HG03558 (cell line): Measurements from ENCODE around the gene OVOL1.
"Not testable (repeated sequence)": the region's sequence is repeated elsewhere in the genome, so short reads cannot be mapped to it uniquely, and the experiment has no call there.

Experiments
- ATAC-seq: cut with Tn5 transposase; IDR thresholded peaks from one replicate; pipeline ENCODE4 v1.9.1; 2021; ENCODE audit warnings: moderate number of reproducible peaks; ENCODE audit not compliant: unreplicated experiment; ENCODE audit errors: extremely low read depth

Gene OVOL1

DNA sequence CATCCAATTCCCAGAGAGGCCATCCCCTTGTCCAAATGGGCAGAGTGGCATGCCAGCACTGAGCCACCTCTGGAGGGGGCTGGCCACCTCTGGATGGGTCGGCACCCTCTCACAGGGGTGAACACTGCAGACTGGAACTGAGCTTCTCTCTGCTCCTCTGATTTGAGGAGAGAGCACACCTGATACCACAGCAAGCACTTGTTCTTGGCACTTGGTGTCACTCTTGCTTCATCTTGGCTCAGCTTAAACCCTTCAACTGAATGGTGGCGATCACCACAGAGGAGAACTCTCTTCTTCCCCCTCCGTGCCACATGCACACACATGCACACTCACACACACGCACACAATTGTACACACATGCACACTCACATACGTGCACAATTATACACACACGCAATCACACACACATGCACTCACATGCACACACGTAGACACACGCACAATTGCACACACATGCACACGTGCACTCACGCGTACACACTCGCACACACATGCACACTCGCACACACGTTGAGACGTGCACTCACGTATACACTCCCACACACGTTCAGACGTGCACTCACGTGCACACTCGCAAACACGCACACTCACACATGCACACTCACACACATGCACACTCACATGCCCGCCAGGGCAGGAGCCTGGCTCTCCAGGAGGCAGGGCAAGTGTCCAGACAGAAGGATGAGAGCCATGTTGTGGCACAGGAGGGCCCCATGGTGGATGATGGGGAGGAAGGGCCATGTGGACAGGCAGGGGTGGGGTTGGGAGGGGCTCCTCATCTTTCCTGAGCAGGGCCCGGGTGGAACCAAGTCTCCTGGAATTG, 23.4 kb downstream of the OVOL1 start:
- ATAC-seq: no peak

DNA sequence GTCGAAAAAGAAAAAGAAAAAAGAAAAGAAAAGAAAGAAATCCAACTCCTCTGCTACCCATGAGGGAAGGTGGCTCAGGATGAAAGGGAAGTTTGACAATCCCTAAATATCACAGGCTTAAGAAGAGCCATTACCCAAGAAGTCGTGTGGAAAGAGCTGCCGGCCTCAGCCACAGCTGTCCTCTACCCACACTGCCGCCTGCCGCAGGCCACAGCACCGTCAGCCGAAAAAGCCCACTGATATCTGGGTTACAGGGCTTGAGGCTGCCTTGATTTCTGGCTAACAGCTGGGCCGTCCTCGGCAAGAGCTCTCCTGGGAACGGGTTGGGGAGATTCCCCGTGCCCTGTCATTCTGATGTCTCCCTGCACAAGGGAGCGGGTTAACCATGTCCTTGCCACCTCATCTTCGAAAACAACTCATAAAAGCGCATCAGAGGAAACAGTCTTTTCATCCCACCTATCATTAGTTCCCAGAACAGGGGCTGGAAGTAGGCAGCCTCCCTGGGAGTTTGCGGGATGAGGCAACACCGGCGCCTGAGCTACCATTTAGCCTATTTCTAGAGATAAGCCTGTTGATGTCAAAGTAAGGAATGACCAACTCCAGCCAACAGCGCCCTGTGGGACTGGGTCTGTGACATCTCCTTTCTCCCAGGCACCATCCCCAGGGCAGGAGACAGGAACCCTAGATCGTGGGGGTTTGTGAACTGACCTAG, 25.1 kb downstream of the OVOL1 start:
- ATAC-seq: no peak

DNA sequence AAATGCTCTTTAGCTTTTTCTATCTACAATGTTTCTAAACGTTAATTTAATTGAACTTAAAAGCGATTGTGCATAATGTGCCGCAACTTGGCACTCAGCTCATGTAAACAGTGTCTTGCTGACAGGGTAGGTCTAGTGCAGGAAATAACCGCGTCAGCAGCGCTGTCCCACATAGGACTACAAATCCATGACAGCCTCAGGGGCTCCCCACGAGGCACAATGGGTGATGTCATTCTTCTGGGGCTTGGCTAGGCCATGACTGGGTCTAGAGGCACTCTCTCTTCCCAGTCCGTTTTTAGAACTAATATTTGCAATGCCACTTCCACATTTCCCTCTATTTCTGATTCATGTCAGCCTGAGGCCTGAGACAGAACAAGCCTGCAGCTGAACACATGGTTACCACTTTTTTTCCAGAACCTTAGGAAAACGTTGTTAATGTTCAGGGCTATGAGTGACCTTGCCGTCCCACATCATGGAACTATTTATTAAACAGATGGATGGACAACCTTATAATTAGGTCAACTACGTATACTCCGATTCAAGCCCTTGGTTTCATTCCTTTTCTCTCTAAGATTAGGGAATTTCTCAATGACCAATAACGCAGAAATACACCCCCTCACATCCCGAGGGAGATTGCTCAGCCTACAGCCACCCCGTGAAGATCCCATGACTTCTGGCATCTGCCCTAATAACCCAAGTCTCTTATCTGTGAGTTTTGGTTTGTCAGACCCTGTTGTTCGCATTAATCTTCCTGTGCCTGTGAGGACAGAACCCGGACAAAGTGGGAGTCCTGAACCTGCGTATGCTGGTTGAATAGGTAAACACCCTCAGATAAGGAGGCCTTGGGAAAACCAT, 27.5 kb downstream of the OVOL1 start:
- no peak for ATAC-seq

DNA sequence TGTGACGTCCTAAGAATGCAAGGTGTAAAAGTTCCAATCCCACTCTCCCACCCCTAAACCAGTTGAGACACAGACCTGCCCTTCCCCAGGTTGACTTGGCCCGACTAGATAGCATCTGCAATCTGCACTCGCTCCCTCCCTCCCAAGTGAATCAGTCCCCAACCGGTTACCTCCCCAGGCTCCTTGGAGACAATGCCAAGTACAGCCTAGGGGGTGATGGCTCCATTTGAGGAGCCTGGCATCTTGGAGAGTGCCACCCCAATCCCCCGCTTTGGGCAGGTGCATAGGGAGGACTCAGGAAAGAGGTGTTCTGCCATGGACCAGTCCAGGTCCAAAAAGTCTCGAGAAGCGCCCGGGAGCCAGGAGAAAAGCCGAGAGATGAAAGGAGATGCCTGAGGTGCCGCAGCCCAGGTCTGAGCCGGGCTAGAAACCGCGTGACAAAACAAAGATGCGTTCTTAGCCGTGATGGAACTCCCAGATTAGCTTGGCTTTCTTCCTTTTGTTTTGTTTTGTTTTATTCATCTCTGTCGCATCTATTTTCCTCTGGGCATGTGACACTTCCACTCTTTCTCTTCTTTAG, 28.2 kb downstream of the OVOL1 start:
- ATAC-seq: no peak

DNA sequence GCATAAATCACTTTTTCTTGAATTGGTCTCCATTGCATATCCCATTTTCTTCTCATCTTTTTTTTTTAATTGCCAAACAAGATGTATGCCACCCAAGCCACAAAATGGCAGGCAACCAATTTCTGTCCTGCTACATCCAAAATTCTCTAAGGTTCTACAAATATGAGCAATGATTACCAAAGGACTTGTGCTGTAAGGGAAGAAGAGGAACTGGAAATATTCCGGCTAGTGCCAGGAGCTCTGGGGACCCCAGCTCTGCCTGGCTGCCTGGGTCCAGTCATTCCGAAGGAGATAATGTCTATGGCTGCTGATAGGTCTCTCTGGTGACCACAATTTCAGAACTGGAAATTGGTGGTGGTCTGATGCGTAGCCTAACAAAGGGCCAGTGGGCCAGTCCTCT, 29.8 kb downstream of the OVOL1 start:
- no peak for ATAC-seq

DNA sequence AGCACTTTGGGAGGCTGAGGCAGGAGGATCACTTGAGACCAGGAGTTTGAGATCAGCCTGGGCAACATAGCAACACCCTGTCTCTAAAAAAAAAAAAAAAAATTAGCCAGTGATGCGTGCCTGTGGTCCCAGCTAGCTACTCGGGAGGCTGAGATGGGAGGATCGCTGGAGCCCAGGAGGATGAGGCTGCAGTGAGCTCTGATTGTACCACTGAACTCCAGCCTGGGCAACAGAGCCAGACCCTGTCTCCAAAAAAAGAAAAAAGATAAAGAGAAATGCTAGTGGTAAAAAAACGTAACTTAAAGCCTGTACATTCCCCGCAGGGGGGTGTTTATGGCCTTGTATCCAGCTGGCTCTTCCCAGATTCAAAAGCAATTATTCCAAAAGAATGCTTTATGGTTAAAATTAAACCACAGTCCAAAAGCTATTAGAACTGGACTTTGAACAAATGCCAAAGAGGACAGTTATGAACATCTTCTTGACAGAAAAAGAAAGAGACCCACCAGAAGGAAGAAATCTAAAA, 30.5 kb downstream of the OVOL1 start:
- ATAC-seq: no peak

DNA sequence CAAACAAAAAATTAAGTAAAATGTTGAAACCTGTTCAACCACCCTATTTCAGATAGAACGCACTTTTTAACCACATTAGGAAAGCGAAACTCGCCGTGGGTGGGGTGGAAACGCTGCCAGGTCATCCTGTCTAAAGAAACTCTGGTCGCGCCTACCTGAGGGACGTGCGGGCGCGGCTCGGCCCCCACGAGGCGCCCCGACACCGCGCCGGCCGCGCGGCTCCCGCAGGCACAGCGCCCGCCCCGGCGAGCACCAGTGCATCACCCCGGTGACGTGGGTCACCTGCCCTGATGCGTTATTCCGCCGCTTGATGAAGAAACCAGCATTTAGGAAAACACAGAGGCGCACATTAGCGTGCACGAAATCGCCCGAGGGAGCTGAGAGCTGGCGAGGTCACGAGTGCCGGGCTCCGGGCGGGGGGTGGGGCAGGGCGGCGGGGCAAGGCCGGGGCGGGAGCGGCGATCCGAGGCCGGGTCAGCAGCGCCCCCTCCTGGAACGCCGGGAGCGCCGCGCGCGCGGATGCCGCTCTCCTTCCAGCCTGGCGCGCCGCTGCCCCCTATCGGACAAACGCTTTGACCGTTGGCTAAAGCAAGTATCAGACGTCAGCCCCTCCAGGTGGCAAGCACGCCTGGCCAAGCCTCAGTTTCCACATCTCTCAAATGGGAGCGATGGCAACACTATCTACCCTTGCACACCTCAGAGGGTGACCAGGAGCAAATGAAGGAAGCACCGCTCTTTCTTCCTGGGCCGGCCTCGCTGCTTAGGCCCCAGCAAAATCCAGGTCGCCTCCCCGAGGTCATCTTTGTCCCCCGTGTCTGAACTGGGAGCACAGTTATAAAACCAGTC, 31.2 kb downstream of the OVOL1 start:
- no peak for ATAC-seq

DNA sequence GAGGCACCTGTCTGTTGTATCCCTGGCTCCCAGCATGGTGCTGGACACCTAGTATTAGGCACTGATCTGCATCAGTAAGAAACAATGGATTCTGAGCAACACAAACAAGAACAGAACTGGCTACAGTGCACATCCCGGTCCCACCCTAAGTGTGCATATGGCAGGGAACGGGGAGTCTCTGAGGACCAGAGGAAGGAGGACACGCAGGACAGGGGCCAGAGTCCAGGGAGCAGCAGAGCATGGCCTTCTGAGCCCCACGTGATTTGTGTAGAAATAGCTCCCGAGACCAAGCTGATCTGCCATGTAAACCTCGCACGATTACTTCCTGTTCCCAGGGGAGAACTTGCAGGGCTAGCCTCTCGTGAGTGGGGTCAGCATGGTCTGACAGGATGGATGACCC, 34.2 kb downstream of the OVOL1 start:
- ATAC-seq: no peak

DNA sequence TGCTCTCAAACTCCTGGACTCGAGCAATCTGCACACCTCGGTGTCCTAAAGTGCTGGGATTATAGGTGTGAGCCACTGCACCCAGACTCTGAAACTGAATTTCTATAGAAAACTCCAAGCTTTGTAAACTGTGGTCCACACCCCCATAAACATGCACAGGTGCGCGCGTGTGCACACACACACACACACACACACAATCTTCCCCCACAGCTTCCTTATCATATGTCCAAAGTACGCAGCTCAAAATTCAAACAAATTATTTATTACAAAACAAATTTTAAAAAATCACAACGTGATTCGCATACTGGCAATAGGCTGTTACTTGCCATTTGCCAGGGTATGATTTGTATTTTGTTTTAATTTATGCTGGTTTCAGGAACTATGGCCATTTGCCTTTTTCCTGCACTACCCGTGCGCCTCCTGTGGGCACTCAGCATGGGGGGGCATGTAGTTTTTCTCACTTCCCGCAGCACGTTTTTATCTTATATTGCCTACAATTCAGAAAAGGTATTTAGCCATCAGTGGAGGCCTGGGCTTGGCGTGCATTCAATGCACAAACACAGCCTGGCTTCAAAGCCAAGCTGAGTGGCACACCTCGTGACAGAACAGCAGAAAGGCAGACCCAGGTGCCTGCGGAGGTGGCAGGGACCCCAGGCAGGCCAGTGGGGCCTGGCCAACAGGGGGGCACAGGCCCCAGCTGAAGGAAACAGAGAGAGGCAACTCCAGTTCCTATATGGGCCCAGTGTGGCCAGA, 36.1 kb downstream of the OVOL1 start:
- ATAC-seq: no peak

DNA sequence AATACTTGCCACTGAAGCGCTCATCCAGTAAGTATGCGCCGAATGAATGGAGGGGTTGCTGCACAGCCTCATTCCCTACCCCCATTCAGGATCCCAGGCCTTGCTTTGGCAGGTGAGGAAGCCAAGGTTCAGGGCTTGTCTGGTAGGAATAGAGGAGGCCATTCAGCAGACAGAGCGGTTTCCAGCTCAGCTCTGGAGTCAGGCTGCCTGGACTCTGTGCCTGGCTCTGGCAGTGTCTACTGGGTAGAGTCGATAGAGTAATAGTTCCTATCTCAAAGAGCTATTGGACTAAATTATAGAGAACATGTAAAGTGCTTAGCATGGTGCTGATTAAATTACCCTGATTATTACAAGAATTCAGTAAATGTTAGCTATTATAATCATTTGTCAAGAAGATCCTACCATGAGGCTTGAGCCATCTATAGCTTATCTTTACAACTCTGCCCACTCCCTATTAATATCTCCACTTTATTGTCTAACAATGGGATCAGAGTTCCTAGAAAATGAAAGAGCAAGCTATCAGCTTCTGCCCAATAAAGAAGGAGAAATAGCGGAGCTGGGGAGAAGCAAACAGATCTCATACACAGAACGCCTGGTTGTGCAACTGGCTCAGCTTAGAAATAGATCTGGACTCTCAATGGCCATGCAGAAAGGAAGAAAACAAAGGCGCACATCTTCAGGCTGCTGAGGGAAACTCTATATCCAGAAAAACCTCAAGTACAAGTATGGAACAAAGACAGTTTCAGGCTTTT, 40.3 kb downstream of the OVOL1 start:
- no peak for ATAC-seq

DNA sequence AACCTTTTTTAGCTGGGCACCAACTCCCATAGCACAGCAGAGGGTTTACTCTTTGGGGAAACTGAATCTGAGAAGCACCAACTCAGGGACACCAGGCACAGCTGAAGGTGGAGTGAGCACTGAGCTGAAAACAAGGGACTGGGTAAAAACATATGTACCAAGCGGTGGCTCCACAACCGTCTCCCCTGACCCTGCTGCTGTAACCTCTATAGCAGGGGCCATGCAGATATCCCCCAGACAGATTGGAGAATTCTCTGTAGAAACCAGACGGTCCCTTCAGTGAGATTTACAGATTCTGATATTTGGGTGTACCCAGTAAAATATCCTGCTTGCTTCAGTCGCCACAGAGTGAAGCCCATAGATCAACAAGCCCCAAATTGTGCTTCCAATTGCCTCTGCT, 42.6 kb downstream of the OVOL1 start:
- no peak for ATAC-seq

DNA sequence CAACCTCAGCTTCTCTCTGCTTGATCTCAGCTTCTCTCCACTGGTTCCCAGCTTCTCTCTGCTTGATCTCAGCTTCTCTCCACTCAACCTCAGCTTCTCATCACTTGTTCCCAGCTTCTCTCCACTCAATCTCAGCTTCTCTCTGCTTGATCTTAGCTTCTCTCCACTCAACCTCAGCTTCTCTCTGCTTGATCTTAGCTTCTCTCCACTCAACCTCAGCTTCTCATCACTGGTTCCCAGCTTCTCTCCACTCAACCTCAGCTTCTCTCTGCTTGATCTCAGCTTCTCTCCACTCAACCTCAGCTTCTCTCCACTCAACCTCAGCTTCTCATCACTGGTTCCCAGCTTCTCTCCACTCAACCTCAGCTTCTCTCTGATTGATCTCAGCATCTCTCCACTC, 45.4 kb downstream of the OVOL1 start:
- ATAC-seq: not testable (repeated sequence)

DNA sequence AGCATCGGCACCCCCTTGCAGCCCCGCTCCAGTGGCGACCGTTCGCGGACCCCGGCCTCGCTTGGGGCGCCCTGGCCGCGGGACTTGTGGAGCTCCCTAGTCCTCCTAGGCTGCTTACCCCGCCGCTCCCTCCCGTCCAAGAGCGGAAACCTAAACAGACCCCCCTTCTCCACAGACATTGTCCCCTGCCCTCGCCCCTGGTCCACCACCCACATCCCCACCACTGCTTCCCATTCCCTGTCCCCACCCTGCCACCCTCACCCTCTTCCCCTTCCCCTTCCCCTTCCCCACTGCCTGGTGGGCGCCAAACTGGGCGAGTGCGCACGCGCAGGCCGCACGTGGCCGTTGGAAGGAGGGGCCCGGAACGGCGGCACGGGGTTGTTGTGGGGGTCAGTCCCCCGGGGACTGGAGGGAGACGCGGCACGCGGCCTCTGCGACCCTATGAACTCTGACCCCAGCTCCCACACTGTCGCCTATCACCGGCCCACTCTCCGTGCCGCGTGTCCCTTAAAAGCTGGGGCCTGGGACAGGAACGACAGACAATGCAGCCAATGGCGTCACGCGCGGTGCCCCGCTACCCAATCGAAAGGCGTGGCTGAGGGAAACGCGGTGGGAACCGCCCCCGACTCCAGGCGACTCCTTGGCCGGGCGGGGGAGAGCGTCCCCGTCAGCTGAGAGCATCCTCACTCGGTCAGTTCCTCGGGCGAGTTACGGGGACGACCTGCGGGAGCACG, 46.6 kb downstream of the OVOL1 start, which contains the start of gene SNX32:
Gene SNX32, plus strand, starts transcription at position 667 of the 734 bp plus-strand sequence. CDS start 103 bp downstream, outside the sequence.
- peak; percentile 56 for ATAC-seq

DNA sequence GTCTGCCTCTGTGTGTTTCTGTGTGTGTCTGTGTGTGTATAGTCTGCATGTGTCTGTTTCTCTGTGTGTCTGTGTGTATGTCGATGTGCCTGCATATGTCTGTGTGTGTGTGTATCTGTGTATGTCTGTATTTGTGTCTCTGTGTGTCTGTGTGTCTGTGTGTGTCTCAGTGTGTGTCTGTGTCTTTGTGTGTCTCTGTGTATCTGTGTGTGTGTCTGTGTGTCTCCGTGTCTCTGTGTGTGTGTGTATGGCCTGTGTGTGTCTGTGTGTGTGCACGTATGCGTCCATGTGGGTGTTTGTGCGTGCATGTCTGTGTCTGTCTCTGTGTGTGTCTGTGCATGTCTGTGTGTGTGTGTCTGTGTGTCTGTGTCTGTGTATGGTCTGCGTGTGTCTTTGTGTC, 47.3 kb downstream of the OVOL1 start:
- ATAC-seq: no peak

DNA sequence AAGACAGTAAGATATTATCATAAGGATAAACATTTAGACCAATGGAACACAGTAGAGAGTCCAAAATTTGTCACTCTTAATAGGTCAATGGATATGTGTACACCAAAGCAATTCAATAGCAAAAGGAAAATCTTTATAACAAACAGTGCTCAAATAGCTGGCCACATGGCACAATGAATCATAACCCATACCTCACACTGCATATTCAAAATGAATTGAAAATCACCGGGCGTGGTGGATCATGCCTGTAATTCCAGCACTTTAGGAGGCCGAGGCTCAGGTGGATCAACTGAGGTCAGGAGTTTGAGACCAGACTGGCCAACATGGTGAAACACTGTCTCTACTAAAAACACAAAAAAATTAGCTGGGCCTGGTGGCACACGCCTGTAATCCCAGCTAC, 55.3 kb downstream of the OVOL1 start:
- ATAC-seq: no peak

DNA sequence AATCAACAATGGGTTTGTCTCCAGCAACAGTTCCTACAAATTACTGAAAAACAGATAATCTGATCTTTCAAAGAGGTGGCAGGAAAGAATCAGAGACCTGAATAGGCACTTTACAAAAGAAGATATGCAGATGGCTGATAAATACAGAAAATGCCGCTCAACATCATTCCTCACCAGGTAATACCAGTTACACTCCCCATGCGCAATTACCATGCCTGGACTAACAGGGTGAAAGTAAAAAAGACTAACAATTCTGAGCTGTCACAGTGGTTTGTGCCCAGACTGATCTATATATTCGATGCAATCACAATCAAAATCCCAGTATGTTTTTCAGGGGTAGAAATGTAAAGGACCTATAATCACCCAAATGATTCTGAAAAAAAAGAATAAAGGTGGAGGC, 56.9 kb downstream of the OVOL1 start:
- ATAC-seq: no peak

DNA sequence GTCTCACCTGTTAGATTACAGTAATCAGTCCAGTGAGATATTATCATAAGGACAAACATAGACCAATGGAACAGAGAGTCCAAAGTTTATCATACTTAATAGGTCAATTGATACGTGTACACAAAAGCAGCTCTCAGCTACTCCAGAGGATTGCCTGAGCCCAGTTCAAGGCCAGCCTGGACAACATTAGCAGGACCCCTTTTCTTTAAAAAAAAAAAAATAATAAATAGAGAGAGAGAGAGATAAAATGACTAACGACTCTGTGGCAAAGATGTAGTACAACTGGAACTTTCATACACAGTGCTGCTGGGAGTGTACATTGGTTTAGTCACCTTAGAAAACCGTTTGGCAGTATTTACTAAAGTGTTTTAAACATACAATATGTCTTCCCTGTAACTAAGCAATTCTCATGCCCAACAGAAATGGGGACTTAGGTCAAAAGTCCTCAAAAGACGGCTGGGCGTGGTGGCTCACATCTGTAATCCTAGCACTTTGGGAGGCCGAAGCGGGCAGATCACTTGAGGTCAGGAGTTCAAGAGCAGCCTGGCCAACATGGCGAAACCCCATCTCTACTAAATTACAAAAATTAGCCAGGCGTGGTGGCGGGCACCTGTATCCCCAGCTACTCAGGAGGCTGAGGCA, 57.5 kb downstream of the OVOL1 start:
- ATAC-seq: no peak
